Measurements from ENCODE around the gene EEPD1. TPM values are rescaled to one million over a fixed set of nuclear protein-coding genes. Genes with fewer than 3 reads are reported as not detected.

Gene EEPD1
- total RNA-seq, 1 donor from 2014 or later, result 5.4 TPM

GRCh38 chr7:36298106-36298505, 145.1 kb downstream of the EEPD1 start:
- Mint-ChIP-seq H3K27ac (ENCODE audit: unreplicated experiment) (no peak overlapping the region), H3K36me3 (ENCODE audit: low read depth, unreplicated experiment) (peaks cover 11% of the 10 kb centered on the region), H3K27me3 (ENCODE audit: low read depth, unreplicated experiment) (no peaks in the 10 kb centered on the region), H3K4me1 (ENCODE audit: low read depth, unreplicated experiment) (peaks cover 7% of the 10 kb centered on the region), H3K4me3 (ENCODE audit: unreplicated experiment) (no peak overlapping the region), H3K9me3 (ENCODE audit: unreplicated experiment) (peaks cover 3% of the 10 kb centered on the region)
- Histone ChIP-seq H3K4me1 (ENCODE audit: insufficient read depth, low read length) (peaks cover 12% of the 10 kb centered on the region), H3K79me2 (ENCODE audit: insufficient read depth, low read length) (no peaks in the 10 kb centered on the region), H3K27me3 (ENCODE audit: insufficient read depth, low read length) (no peaks in the 10 kb centered on the region), H3K9me3 (ENCODE audit: insufficient read depth, low read depth, low read length) (no peaks in the 10 kb centered on the region), H3K4me3 (ENCODE audit: insufficient read depth, low read depth, low read length) (no peak overlapping the region), H3K36me3 (ENCODE audit: insufficient read depth, low read length) (no peaks in the 10 kb centered on the region), H2AFZ (ENCODE audit: low read depth, low read length) (no peak overlapping the region), H3K4me2 (ENCODE audit: low read length) (no peak overlapping the region), H3K9ac (ENCODE audit: low read length) (no peak overlapping the region), H4K20me1 (ENCODE audit: insufficient read depth, low read length) (no peaks in the 10 kb centered on the region), H3K27ac (ENCODE audit: low read depth, low read length) (no peak overlapping the region)
- FAIRE-seq (no peak), DNase-seq (ENCODE audit: low read depth) (no peak)
- no peak for TF ChIP-seq EZH2 (IDR thresholded peaks at IDR 0.05; ENCODE audit: insufficient read depth, low read length)
- TF ChIP-seq CTCF (IDR thresholded peaks at IDR 0.05; ENCODE audit: insufficient read depth, low read depth, low read length), result no peak

- Histone ChIP-seq H3K4me2 (ENCODE audit: low read length) (no peak overlapping the region), H3K27me3 (ENCODE audit: insufficient read depth, low read length) (no peaks in the 10 kb centered on the region), H3K27ac (ENCODE audit: low read depth, low read length) (no peak overlapping the region), H3K9ac (ENCODE audit: low read length) (no peak overlapping the region), H4K20me1 (ENCODE audit: insufficient read depth, low read length) (peaks cover 6% of the 10 kb centered on the region), H2AFZ (ENCODE audit: low read depth, low read length) (no peak overlapping the region), H3K4me3 (ENCODE audit: insufficient read depth, low read depth, low read length) (no peak overlapping the region), H3K36me3 (ENCODE audit: insufficient read depth, low read length) (no peaks in the 10 kb centered on the region), H3K4me1 (ENCODE audit: insufficient read depth, low read length) (peaks cover 24% of the 10 kb centered on the region), H3K79me2 (ENCODE audit: insufficient read depth, low read length) (no peaks in the 10 kb centered on the region), H3K9me3 (ENCODE audit: insufficient read depth, low read depth, low read length) (no peaks in the 10 kb centered on the region)
- no peak for DNase-seq (ENCODE audit: low read depth)
- H3K27ac Mint-ChIP-seq (ENCODE audit: unreplicated experiment), result no peak overlapping the region
- H3K4me3 Mint-ChIP-seq (ENCODE audit: unreplicated experiment), result no peak overlapping the region
- H3K27me3 Mint-ChIP-seq (ENCODE audit: low read depth, unreplicated experiment), result no peaks in the 10 kb centered on the region
- no peak for TF ChIP-seq EZH2 (IDR thresholded peaks at IDR 0.05; ENCODE audit: insufficient read depth, low read length)
- TF ChIP-seq CTCF (IDR thresholded peaks at IDR 0.05; ENCODE audit: insufficient read depth, low read depth, low read length), result no peak
- H3K4me1 Mint-ChIP-seq (ENCODE audit: low read depth, unreplicated experiment), result peaks cover 13% of the 10 kb centered on the region
- FAIRE-seq, result no peak
- H3K36me3 Mint-ChIP-seq (ENCODE audit: low read depth, unreplicated experiment), result peaks cover 11% of the 10 kb centered on the region
- peaks cover 3% of the 10 kb centered on the region for H3K9me3 Mint-ChIP-seq (ENCODE audit: unreplicated experiment)
Observed at GRCh38 chr7:36299223-36299774, 146.2 kb downstream of the EEPD1 start.

GRCh38 chr7:36299823-36300341, 146.8 kb downstream of the EEPD1 start:
- Histone ChIP-seq H3K79me2 (ENCODE audit: insufficient read depth, low read length) (no peaks in the 10 kb centered on the region), H4K20me1 (ENCODE audit: insufficient read depth, low read length) (peaks cover 6% of the 10 kb centered on the region), H3K27me3 (ENCODE audit: insufficient read depth, low read length) (no peaks in the 10 kb centered on the region), H3K4me3 (ENCODE audit: insufficient read depth, low read depth, low read length) (no peak overlapping the region), H3K4me2 (ENCODE audit: low read length) (no peak overlapping the region), H3K4me1 (ENCODE audit: insufficient read depth, low read length) (peaks cover 27% of the 10 kb centered on the region), H3K9me3 (ENCODE audit: insufficient read depth, low read depth, low read length) (no peaks in the 10 kb centered on the region), H3K36me3 (ENCODE audit: insufficient read depth, low read length) (no peaks in the 10 kb centered on the region), H3K9ac (ENCODE audit: low read length) (no peak overlapping the region), H2AFZ (ENCODE audit: low read depth, low read length) (no peak overlapping the region), H3K27ac (ENCODE audit: low read depth, low read length) (no peak overlapping the region)
- Mint-ChIP-seq H3K36me3 (ENCODE audit: low read depth, unreplicated experiment) (peaks cover 11% of the 10 kb centered on the region), H3K27me3 (ENCODE audit: low read depth, unreplicated experiment) (no peaks in the 10 kb centered on the region), H3K9me3 (ENCODE audit: unreplicated experiment) (peaks cover 3% of the 10 kb centered on the region), H3K4me1 (ENCODE audit: low read depth, unreplicated experiment) (peaks cover 13% of the 10 kb centered on the region), H3K27ac (ENCODE audit: unreplicated experiment) (no peak overlapping the region), H3K4me3 (ENCODE audit: unreplicated experiment) (no peak overlapping the region)
- TF ChIP-seq EZH2 (IDR thresholded peaks at IDR 0.05; ENCODE audit: insufficient read depth, low read length) (no peak), CTCF (IDR thresholded peaks at IDR 0.05; ENCODE audit: insufficient read depth, low read depth, low read length) (no peak)
- FAIRE-seq, result no peak
- DNase-seq (ENCODE audit: low read depth), result no peak

Measured in astrocyte (in vitro differentiated cells and primary cell).